H9 (cell line): Measurements from ENCODE around the gene RASA2. TPM values are rescaled to one million over a fixed set of nuclear protein-coding genes. Genes with fewer than 3 reads are reported as not detected.

Source experiments
- DNase-seq: peaks from one replicate; pipeline ENCODE4 v3.0.0-alpha.2; 2017
- H2AFZ ChIP-seq: one replicate; pipeline ENCODE4 v1.6.1; 2013; ENCODE audit warnings: mild to moderate bottlenecking, low read length, control low read depth, moderate library complexity
- H2AK5ac ChIP-seq: 2 replicates; pipeline ENCODE4 v1.6.1; 2013; ENCODE audit warnings: low read length, control low read depth, mixed read lengths; ENCODE audit not compliant: insufficient read length
- H2BK120ac ChIP-seq: one replicate; pipeline ENCODE4 v1.6.1; 2013; ENCODE audit warnings: low read depth, mild to moderate bottlenecking, low read length, control low read depth, inconsistent platforms; ENCODE audit not compliant: poor library complexity, severe bottlenecking
- H2BK12ac ChIP-seq: 2 replicates; pipeline ENCODE4 v1.6.1; 2013; ENCODE audit warnings: low read length, control low read depth, mixed read lengths, low read depth; ENCODE audit not compliant: insufficient read length
- H2BK15ac ChIP-seq: 2 replicates; pipeline ENCODE4 v1.6.1; 2013; ENCODE audit warnings: low read depth, low read length, control low read depth
- H2BK20ac ChIP-seq: one replicate; pipeline ENCODE4 v1.6.1; 2013; ENCODE audit warnings: low read depth, mild to moderate bottlenecking, low read length, control low read depth, inconsistent platforms; ENCODE audit not compliant: poor library complexity, severe bottlenecking
- H2BK5ac ChIP-seq: 2 replicates; pipeline ENCODE4 v1.6.1; 2013; ENCODE audit warnings: low read length, control low read depth, mixed read lengths; ENCODE audit not compliant: insufficient read length
- H3K14ac ChIP-seq: 2 replicates; pipeline ENCODE4 v1.6.1; 2013; ENCODE audit warnings: low read length, control low read depth; ENCODE audit not compliant: insufficient read depth
- H3K18ac ChIP-seq: 2 replicates; pipeline ENCODE4 v1.6.1; 2013; ENCODE audit warnings: low read depth, mild to moderate bottlenecking, mixed read lengths, low read length, control low read depth; ENCODE audit not compliant: insufficient read length
- H3K23ac ChIP-seq: 2 replicates; pipeline ENCODE4 v1.6.1; 2013; ENCODE audit warnings: low read length, control low read depth, mixed read lengths, low read depth; ENCODE audit not compliant: insufficient read length
- H3K23me2 ChIP-seq: 2 replicates; pipeline ENCODE4 v1.6.1; 2013; ENCODE audit warnings: low read depth, mild to moderate bottlenecking, mixed read lengths, low read length, control low read depth; ENCODE audit not compliant: insufficient read length, poor library complexity, severe bottlenecking
- H3K27ac ChIP-seq: 2 replicates; pipeline ENCODE4 v1.5.1; 2013; ENCODE audit warnings: low read length, control low read depth, mixed read lengths, low read depth; ENCODE audit not compliant: insufficient read length
- H3K27me3 ChIP-seq: 2 replicates; pipeline ENCODE4 v1.6.1; 2013; ENCODE audit warnings: low read length, control low read depth, inconsistent platforms; ENCODE audit not compliant: insufficient read depth
- H3K4ac ChIP-seq: 2 replicates; pipeline ENCODE4 v1.6.1; 2013; ENCODE audit warnings: low read depth, mild to moderate bottlenecking, control low read depth, inconsistent platforms, low read length, moderate library complexity
- H3K4me1 ChIP-seq: 2 replicates; pipeline ENCODE4 v1.6.1; 2013; ENCODE audit warnings: low read length, control low read depth, inconsistent platforms; ENCODE audit not compliant: insufficient read depth
- H3K4me2 ChIP-seq: 2 replicates; pipeline ENCODE4 v1.6.1; 2013; ENCODE audit warnings: low read length, control low read depth, mixed read lengths; ENCODE audit not compliant: insufficient read length, insufficient read depth
- H3K56ac ChIP-seq: 2 replicates; pipeline ENCODE4 v1.6.1; 2013; ENCODE audit warnings: low read depth, mild to moderate bottlenecking, mixed read lengths, low read length, control low read depth; ENCODE audit not compliant: insufficient read length
- H3K79me1 ChIP-seq: 2 replicates; pipeline ENCODE4 v1.6.1; 2013; ENCODE audit warnings: low read depth, mild to moderate bottlenecking, moderate library complexity, low read length, control low read depth, inconsistent platforms; ENCODE audit not compliant: insufficient read depth, poor library complexity, severe bottlenecking
- H3K79me2 ChIP-seq: 2 replicates; pipeline ENCODE4 v1.6.1; 2013; ENCODE audit warnings: low read length, control low read depth, inconsistent platforms; ENCODE audit not compliant: insufficient read depth
- H3K9ac ChIP-seq: 2 replicates; pipeline ENCODE4 v1.6.1; 2013; ENCODE audit warnings: low read length, control low read depth, mixed read lengths; ENCODE audit not compliant: insufficient read length; ENCODE audit errors: extremely low read depth
- H3K9me3 ChIP-seq: one replicate; pipeline ENCODE4 v1.6.1; 2013; ENCODE audit warnings: low read depth, low read length, inconsistent platforms; ENCODE audit not compliant: control insufficient read depth
- H3T11ph ChIP-seq: one replicate; pipeline ENCODE4 v1.6.1; 2013; ENCODE audit warnings: mild to moderate bottlenecking, low read length, control low read depth, inconsistent platforms
- H4K20me1 ChIP-seq: one replicate; pipeline ENCODE4 v1.6.1; 2013; ENCODE audit not compliant: control insufficient read depth, insufficient read length, insufficient read depth
- H4K5ac ChIP-seq: 2 replicates; pipeline ENCODE4 v1.6.1; 2013; ENCODE audit warnings: low read depth, mild to moderate bottlenecking, mixed read lengths, low read length, control low read depth; ENCODE audit not compliant: insufficient read length
- H4K8ac ChIP-seq: replicated peaks from 2 replicates; pipeline ENCODE4 v1.6.1; 2013; ENCODE audit warnings: low read length, control low read depth, mixed read lengths, low read depth; ENCODE audit not compliant: insufficient read length
- H4K91ac ChIP-seq: 2 replicates; pipeline ENCODE4 v1.6.1; 2013; ENCODE audit warnings: low read depth, mild to moderate bottlenecking, moderate library complexity, mixed read lengths, low read length, control low read depth; ENCODE audit not compliant: insufficient read length
- H3K27ac Mint-ChIP-seq, 3 experiments: 2 replicates in 2 of 3; 3 replicates in 1 of 3; pipeline ENCODE4 v1.8.0; 2020 to 2021; ENCODE audit warnings: mixed read lengths in 3 of 3, mild to moderate bottlenecking in 1 of 3, moderate library complexity in 1 of 3
- H3K27me3 Mint-ChIP-seq: 2 replicates; pipeline ENCODE4 v1.8.0; 2021; ENCODE audit warnings: low read depth, mild to moderate bottlenecking, moderate library complexity, mixed read lengths
- H3K36me3 Mint-ChIP-seq, 3 experiments: 2 replicates in 2 of 3; 3 replicates in 1 of 3; pipeline ENCODE4 v1.8.0; 2020 to 2021; ENCODE audit warnings: low read depth in 3 of 3, mixed read lengths in 3 of 3; ENCODE audit not compliant: insufficient read depth in 1 of 3
- H3K4me1 Mint-ChIP-seq, 2 experiments: 2 replicates each; pipeline ENCODE4 v1.8.0; 2020; ENCODE audit warnings: mixed read lengths in 2 of 2
- H3K4me3 Mint-ChIP-seq, 2 experiments: 2 replicates in 1 of 2; 3 replicates in 1 of 2; pipeline ENCODE4 v1.8.0; 2020 to 2021; ENCODE audit warnings: mild to moderate bottlenecking in 2 of 2, mixed read lengths in 2 of 2, moderate library complexity in 1 of 2
- H3K9me3 Mint-ChIP-seq, 2 experiments: 2 replicates in 1 of 2; 3 replicates in 1 of 2; pipeline ENCODE4 v1.8.0; 2020; ENCODE audit warnings: mild to moderate bottlenecking in 2 of 2, mixed read lengths in 2 of 2, moderate library complexity in 1 of 2
- WGBS: extraction: QIAGEN DNeasy Blood & Tissue Kit; methylation state at CpG from one replicate; pipeline ENCODE4 v1.1.7; 2013; ENCODE audit warnings: missing lambda C conversion rate, low lambda C conversion rate, mixed read lengths; ENCODE audit not compliant: insufficient read length; ENCODE audit errors: extremely low coverage; 5-methylcytosine and 5-hydroxymethylcytosine counted together
- total RNA-seq: library from RNA; stranded (reverse); gene quantifications from 2 replicates; pipeline ENCODE4 v1.2.1, GENCODE V29; 2021
- TF ChIP-seq, protein P1 (sequence below): fragments of 200-600 bp; sonication (generic); conservative IDR thresholded peaks from 3 replicates; pipeline ENCODE4 v1.8.0; 2021; ENCODE audit warnings: antibody characterized with exemption, mild to moderate bottlenecking

Gene RASA2
- total RNA-seq, 1 experiment from 2014 or later = 24.4 TPM

GRCh38 chr3:141632779-141633374, 146.1 kb downstream of the RASA2 start:
- no peaks in the 10 kb centered on the region for H3K79me2 ChIP-seq
- no CpG with 5 or more reads among the region's 4 CpGs for WGBS
- peak overlapping the region in 1 of 3 experiments; percentile 66; a peak in 1 of 7 replicates for H3K27ac Mint-ChIP-seq
- no peaks in the 10 kb centered on the region for H3K27me3 ChIP-seq
- H3K4me2 ChIP-seq = no peak overlapping the region
- no peaks in the 10 kb centered on the region for H3K23me2 ChIP-seq
- no peak overlapping the region for H4K91ac ChIP-seq
- H3K4me1 ChIP-seq = no peaks in the 10 kb centered on the region
- no peak overlapping the region for H3K18ac ChIP-seq
- no peaks in the 10 kb centered on the region for H4K20me1 ChIP-seq
- H2AFZ ChIP-seq = no peak overlapping the region
- peaks cover 4% of the 10 kb centered on the region; the same call in 1 of the 2 replicates for H3K27me3 Mint-ChIP-seq
- no peak overlapping the region for H3K4me3 Mint-ChIP-seq
- no peak overlapping the region for H3K27ac ChIP-seq
- H4K8ac ChIP-seq = no peak overlapping the region
- no peaks in the 10 kb centered on the region for H3K79me1 ChIP-seq
- H2BK12ac ChIP-seq = no peak overlapping the region
- H3T11ph ChIP-seq = no peak overlapping the region
- H3K23ac ChIP-seq = no peak overlapping the region
- no peak overlapping the region for H3K4ac ChIP-seq
- H3K36me3 Mint-ChIP-seq = peaks cover 2 to 5% (median 3%) of the 10 kb centered on the region in 3 experiments; a peak in 3 of 7 replicates
- peak; percentile 67 for DNase-seq
- TF ChIP-seq, protein P1, sequence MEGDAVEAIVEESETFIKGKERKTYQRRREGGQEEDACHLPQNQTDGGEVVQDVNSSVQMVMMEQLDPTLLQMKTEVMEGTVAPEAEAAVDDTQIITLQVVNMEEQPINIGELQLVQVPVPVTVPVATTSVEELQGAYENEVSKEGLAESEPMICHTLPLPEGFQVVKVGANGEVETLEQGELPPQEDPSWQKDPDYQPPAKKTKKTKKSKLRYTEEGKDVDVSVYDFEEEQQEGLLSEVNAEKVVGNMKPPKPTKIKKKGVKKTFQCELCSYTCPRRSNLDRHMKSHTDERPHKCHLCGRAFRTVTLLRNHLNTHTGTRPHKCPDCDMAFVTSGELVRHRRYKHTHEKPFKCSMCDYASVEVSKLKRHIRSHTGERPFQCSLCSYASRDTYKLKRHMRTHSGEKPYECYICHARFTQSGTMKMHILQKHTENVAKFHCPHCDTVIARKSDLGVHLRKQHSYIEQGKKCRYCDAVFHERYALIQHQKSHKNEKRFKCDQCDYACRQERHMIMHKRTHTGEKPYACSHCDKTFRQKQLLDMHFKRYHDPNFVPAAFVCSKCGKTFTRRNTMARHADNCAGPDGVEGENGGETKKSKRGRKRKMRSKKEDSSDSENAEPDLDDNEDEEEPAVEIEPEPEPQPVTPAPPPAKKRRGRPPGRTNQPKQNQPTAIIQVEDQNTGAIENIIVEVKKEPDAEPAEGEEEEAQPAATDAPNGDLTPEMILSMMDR = peak; percentile 38
- no peak overlapping the region for H3K56ac ChIP-seq
- H2BK120ac ChIP-seq = no peak overlapping the region
- H4K5ac ChIP-seq = no peak overlapping the region
- H2AK5ac ChIP-seq = no peak overlapping the region
- H2BK20ac ChIP-seq = no peak overlapping the region
- H3K9me3 Mint-ChIP-seq = peaks cover 9 to 14% of the 10 kb centered on the region in 2 experiments; a peak in 4 of 5 replicates
- H3K9me3 ChIP-seq = no peaks in the 10 kb centered on the region
- H2BK15ac ChIP-seq = no peak overlapping the region
- no peak overlapping the region for H3K14ac ChIP-seq
- no peak overlapping the region for H2BK5ac ChIP-seq
- H3K4me1 Mint-ChIP-seq = peaks cover 2 to 5% of the 10 kb centered on the region in 2 experiments; a peak in 3 of 4 replicates
- H3K9ac ChIP-seq = no peak overlapping the region
